H1 (cell line): ENCODE data around the gene PSD2. TPM values are rescaled to one million over a fixed set of nuclear protein-coding genes. Genes with fewer than 3 reads are reported as not detected.

Source experiments
- CHD7 ChIP-seq: fragments of 300-600 bp; sonication (generic); IDR thresholded peaks from 2 replicates; pipeline ENCODE4 v1.7.1; 2012; ENCODE audit warnings: low read length, moderate library complexity, mild to moderate bottlenecking, inconsistent platforms; ENCODE audit not compliant: insufficient replicate concordance
- TAF1 ChIP-seq: IDR thresholded peaks from 2 replicates; pipeline ENCODE4 v1.6.1; 2011; ENCODE audit warnings: mild to moderate bottlenecking, low read depth, low read length
- polyA plus RNA-seq, 7 experiments: library from polyadenylated mRNA; depleted of rRNA in 3 of 7; stranded (reverse) in 5 of 7; unstranded in 2 of 7; fragments of >200 nt in 5 of 7; fragments of 200-250 nt in 2 of 7; gene quantifications; 1 replicate in 5 of 7; 2 replicates in 1 of 7; 4 replicates in 1 of 7; pipeline versions ENCODE4 v1.2.1 to v1.2.3, GENCODE V29; 2011 to 2013; ENCODE audit warnings: missing spikeins in 2 of 7, mixed read lengths in 2 of 7
- total RNA-seq: library from RNA; stranded (reverse); fragmentation: NEBNext Ultra II Directional; extraction: Animal tissue kit (Norgen Biotek cat#: 25700); gene quantifications from 2 replicates; pipeline ENCODE4 v1.2.1, GENCODE V29; 2021

The PSD2 gene
- total and polyA plus RNA-seq, 2 of the 8 experiments (the other 6 are each of a cell fraction or from before 2014, with no cell fraction given), result 0.06 to 0.14 TPM

GRCh38 chr5:139816566-139816965, 21.0 kb downstream of the PSD2 start (continued):
- TF ChIP-seq CHD7 (no peak), TAF1 (no peak)
